Heart right ventricle (tissue), 16 donors: ENCODE results near the gene RBP5. TPM values are rescaled to one million over a fixed set of nuclear protein-coding genes. Genes with fewer than 3 reads are reported as not detected.

Experiments used
- ATAC-seq, 8 donors: fragments of 200-7000 bp; cut with Tn5 transposase; one replicate each; pipeline ENCODE4 v1.9.1; 2020; ENCODE audit warnings: mild to moderate bottlenecking in 8 of 8, moderate library complexity in 8 of 8, moderate number of reproducible peaks in 1 of 8
- DNase-seq, 2 donors: peaks; one replicate each; pipeline ENCODE4 v3.0.0-alpha.2; 2020
- H3K27ac ChIP-seq, 10 donors: fragments of 200-600 bp; sonication (generic) in 2 of 10; one replicate each; pipeline versions ENCODE4 v1.5.0 to v1.8.0; 2020 to 2022; ENCODE audit warnings: mild to moderate bottlenecking in 3 of 10
- H3K27me3 ChIP-seq, 7 donors: fragments of 200-600 bp; one replicate each; pipeline ENCODE4 v1.8.0; 2021 to 2022; ENCODE audit warnings: mild to moderate bottlenecking in 2 of 7
- H3K36me3 ChIP-seq, 9 donors: fragments of 200-600 bp; sonication (generic) in 1 of 9; one replicate each; pipeline versions ENCODE4 v1.5.0 to v1.8.0; 2020 to 2022; ENCODE audit warnings: mild to moderate bottlenecking in 2 of 9
- H3K4me1 ChIP-seq, 9 donors: fragments of 200-600 bp; sonication (generic) in 1 of 9; one replicate each; pipeline versions ENCODE4 v1.5.0 to v1.8.0; 2020 to 2022; ENCODE audit warnings: mild to moderate bottlenecking in 4 of 9
- H3K4me3 ChIP-seq, 10 donors: fragments of 200-600 bp; sonication (generic) in 2 of 10; one replicate each; pipeline versions ENCODE4 v1.5.0 to v1.8.0; 2020 to 2022; ENCODE audit warnings: mild to moderate bottlenecking in 7 of 10, moderate library complexity in 2 of 10
- H3K9me3 ChIP-seq, 11 donors: fragments of 200-600 bp in 10 of 11; sonication (generic) in 2 of 11; one replicate each; pipeline versions ENCODE4 v1.5.0 to v1.8.0; 2013 to 2022; ENCODE audit warnings: mild to moderate bottlenecking in 2 of 11, control low read depth in 1 of 11, moderate library complexity in 1 of 11
- WGBS, 2 donors: extraction: QIAGEN DNeasy Blood & Tissue Kit; methylation state at CpG; one replicate each; pipeline ENCODE4 v1.1.7; 2013; ENCODE audit warnings: inconsistent platforms in 1 of 2; 5-methylcytosine and 5-hydroxymethylcytosine counted together
- intact Hi-C, 10 donors: fragments of 100-400 bp; cut with DNase I; formaldehyde crosslinking; loops; one replicate each; pipeline versions ENCODE4 v1.11.1 to v1.14.2; 2022
- polyA plus RNA-seq, 2 donors: library from polyadenylated mRNA; stranded (reverse); fragments of 200-250 nt; gene quantifications; one replicate each; pipeline ENCODE4 v1.2.3, GENCODE V29; 2013
- total RNA-seq, 10 donors: library from RNA; stranded (reverse); fragmentation: NEBNext Ultra II Directional in 3 of 10; extraction: Animal tissue kit (Norgen Biotek cat#: 25700) in 3 of 10; gene quantifications; one replicate each; pipeline versions ENCODE4 v1.2.1 to v1.2.4, GENCODE V29; 2021 to 2023
- TF ChIP-seq, protein P1 (sequence below), 9 donors: fragments of 200-600 bp; sonication (generic) in 2 of 9; IDR thresholded peaks; one replicate each; pipeline versions ENCODE4 v1.5.0 to v1.8.0; 2021 to 2022; ENCODE audit warnings: antibody characterized with exemption in 9 of 9, mild to moderate bottlenecking in 5 of 9, moderate library complexity in 1 of 9
- donor health status: Arrhythmogenic right ventricular cardiomyopathy.
- donor health status: ischemic (EF 13 %, LVEDD 7.1; RV severe dilation, severe dysfunction).
- donor health status: healthy with polysubstance abuse.
- donor health status: DM: no; HTN: yes; CAD: no.
- donor health status: DM: no; HTN: no; CAD: no.
- donor health status: ischemic (EF 25% LVEDD 6.9; RV normal size, moderate dysfunction).
- donor health status: ischemic (EF 25% LVEDD 5.7; RV mildly dilated, moderate dysfunction).
- donor health status: healthy.
- donor health status: DM: yes; HTN: yes; CAD: no.
- donor health status: Ischemic cardiomyopathy.
- donor health status: ischemic (EF 35%, LVEDD 5.7; RV mildly dilated, moderate dysfunction).
- donor health status: nonischemic (EF 11% LVEDD 7.7; RV severe dilation, severe dysfunction).
- donor health status: DM: yes; HTN: yes; CAD: no.
- donor health status: PGD.
- donor health status: ischemic (EF 29% LVEDD 5.4; RV normal size, mild dysfunction).
- donor health status: nonischemic (EF 23%, LVEDD 6.1; RV moderate dilation, normal function).

RBP5 gene
- total and polyA plus RNA-seq, 12 donors = 0.34 to 3.2 (median 0.64) TPM; not detected in 6

DNA sequence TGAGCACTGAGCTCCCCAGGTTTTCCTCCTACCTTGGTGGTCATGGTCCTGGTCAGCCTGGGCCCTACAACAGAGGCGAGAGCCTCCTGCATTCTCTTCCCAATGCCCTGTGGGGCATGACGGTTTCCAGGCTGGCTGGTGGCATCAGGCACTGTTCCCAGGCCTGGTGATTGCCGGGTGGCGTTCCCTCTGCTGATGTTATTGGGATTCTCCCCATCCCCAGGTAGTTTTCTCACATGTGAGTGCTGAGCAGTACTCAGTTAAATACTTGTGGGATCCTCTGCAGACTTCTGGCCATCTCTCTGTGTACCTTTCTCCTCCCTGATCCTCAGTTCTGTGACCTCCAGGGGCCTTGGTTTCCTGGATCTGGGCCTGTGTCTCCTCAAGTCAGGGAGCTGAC lies 52.2 kb downstream of the RBP5 start:
- peaks cover 0 to 15% (median 0%) of the 10 kb centered on the region in 9 donors for H3K36me3 ChIP-seq
- no peaks in the 10 kb centered on the region for H3K9me3 ChIP-seq
- no peak for DNase-seq
- H3K4me3 ChIP-seq = no peak overlapping the region
- intact Hi-C loops = no loop called here
- 95 to 98% methylated on average over 4 of the region's 4 CpGs for WGBS, 2 donors
- TF ChIP-seq, protein P1, sequence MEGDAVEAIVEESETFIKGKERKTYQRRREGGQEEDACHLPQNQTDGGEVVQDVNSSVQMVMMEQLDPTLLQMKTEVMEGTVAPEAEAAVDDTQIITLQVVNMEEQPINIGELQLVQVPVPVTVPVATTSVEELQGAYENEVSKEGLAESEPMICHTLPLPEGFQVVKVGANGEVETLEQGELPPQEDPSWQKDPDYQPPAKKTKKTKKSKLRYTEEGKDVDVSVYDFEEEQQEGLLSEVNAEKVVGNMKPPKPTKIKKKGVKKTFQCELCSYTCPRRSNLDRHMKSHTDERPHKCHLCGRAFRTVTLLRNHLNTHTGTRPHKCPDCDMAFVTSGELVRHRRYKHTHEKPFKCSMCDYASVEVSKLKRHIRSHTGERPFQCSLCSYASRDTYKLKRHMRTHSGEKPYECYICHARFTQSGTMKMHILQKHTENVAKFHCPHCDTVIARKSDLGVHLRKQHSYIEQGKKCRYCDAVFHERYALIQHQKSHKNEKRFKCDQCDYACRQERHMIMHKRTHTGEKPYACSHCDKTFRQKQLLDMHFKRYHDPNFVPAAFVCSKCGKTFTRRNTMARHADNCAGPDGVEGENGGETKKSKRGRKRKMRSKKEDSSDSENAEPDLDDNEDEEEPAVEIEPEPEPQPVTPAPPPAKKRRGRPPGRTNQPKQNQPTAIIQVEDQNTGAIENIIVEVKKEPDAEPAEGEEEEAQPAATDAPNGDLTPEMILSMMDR (IDR thresholded peaks at IDR 0.05) = no peak
- H3K27ac ChIP-seq = no peak overlapping the region
- peaks cover 0 to 13% (median 0%) of the 10 kb centered on the region in 9 donors for H3K4me1 ChIP-seq
- no peak for ATAC-seq
- no peaks in the 10 kb centered on the region for H3K27me3 ChIP-seq

DNA sequence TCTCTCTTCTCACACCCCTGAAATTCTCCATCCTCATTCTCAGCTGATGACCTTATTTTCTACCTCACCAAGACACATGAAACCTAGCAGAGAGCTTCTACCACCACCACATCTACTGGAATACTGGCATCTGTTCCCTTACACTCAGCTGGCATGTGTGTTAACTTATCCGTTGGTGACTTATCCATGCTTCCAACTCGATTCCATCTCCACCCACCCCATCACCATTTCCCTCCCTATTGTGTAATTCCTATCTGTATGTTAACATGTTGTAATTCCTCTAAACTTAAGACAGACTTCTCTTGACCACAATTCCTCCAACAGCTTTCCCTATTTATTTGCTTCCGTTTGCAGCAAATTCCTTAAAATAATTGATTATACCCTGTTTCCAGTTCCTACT lies 52.8 kb downstream of the RBP5 start:
- ATAC-seq (peak in 1 of 8 donors; percentile 24), DNase-seq (no peak)
- Histone ChIP-seq H3K9me3 (no peaks in the 10 kb centered on the region), H3K27me3 (no peaks in the 10 kb centered on the region), H3K27ac (no peak overlapping the region), H3K36me3 (peaks cover 0 to 9% (median 0%) of the 10 kb centered on the region in 9 donors), H3K4me3 (no peak overlapping the region), H3K4me1 (peaks cover 0 to 13% (median 0%) of the 10 kb centered on the region in 9 donors)
- TF ChIP-seq, protein P1 (IDR thresholded peaks at IDR 0.05) = no peak
- WGBS, 2 donors = 70 to 78% methylated on average over 3 of the region's 3 CpGs
- intact Hi-C loops = no loop called here

DNA sequence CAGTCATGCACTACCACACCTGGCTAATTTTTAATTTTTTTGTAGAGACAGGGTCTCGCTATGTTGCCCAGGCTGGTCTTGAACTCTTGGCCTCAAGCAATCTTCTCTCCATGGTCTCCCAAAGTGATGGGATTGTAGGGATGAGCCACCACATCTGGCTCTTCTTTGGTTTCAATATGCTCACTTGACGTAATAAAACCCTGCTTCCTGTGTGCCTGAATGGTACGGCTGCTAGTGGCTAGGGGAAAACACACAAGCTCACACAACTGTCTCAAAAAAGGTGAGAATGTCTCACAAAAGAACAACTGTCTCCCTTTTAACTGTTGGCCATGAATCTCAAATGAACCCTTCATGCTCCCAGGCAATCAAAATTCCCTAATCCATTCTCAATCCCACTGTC lies 53.2 kb downstream of the RBP5 start:
- 82 to 84% methylated on average over 3 of the region's 3 CpGs for WGBS, 2 donors
- Histone ChIP-seq H3K9me3 (no peaks in the 10 kb centered on the region), H3K27ac (no peak overlapping the region), H3K27me3 (no peaks in the 10 kb centered on the region), H3K4me1 (peaks cover 0 to 13% (median 0%) of the 10 kb centered on the region in 9 donors), H3K4me3 (no peak overlapping the region), H3K36me3 (peaks cover 0 to 8% (median 2%) of the 10 kb centered on the region in 9 donors)
- DNase-seq = no peak
- no peak for ATAC-seq
- intact Hi-C loops = no loop called here
- TF ChIP-seq, protein P1 (IDR thresholded peaks at IDR 0.05) = no peak

DNA sequence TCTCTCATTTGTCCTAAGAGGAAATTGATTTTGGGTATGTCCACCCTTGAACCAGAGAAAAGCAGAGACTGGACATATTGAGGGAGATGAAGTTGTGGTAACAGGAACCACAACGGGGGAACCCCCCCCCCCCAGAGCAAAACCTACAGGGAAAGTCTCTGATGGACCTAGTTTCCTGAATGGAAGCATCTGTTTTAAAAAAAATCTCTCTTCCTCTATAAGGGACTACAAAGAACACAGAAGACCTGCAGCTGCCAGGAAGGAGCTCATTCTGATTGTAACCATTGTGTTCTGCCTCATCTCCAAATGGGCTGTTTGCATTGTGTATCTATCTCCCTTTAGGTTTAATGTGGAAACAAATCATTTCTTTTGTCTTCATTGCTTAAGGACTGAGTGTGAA lies 54.7 kb downstream of the RBP5 start:
- WGBS, 2 donors = 43 to 54% methylated on average over 1 of the region's 1 CpG
- H3K9me3 ChIP-seq = no peaks in the 10 kb centered on the region
- no peaks in the 10 kb centered on the region for H3K27me3 ChIP-seq
- no peak for DNase-seq
- H3K36me3 ChIP-seq = peaks cover 0 to 16% (median 0%) of the 10 kb centered on the region in 9 donors
- no peak overlapping the region for H3K4me3 ChIP-seq
- H3K4me1 ChIP-seq = peaks cover 0 to 10% (median 6%) of the 10 kb centered on the region in 9 donors
- TF ChIP-seq, protein P1 (IDR thresholded peaks at IDR 0.05) = no peak
- no peak overlapping the region for H3K27ac ChIP-seq
- intact Hi-C loops = no loop called here
- no peak for ATAC-seq

Other genes starting within 250 kb of the RBP5 start
- 10 to 100 TPM in 6 of 10 donors, 1 to 10 TPM in 4; 6.5 to 16.1 (median 11.0) TPM for gene LRRC23, start 224.1 kb downstream of the RBP5 start, total RNA-seq
- 10 to 100 TPM; 12.6 to 16.6 TPM for gene LRRC23, start 224.1 kb downstream of the RBP5 start, polyA plus RNA-seq
- gene ENO2, start 214.3 kb downstream of the RBP5 start, total RNA-seq = 10 to 100 TPM in 8 of 10 donors, 1 to 10 TPM in 2; 6.3 to 68.4 (median 14.4) TPM
- 10 to 100 TPM; 19.2 to 19.3 TPM for gene ENO2, start 214.3 kb downstream of the RBP5 start, polyA plus RNA-seq
- 10 to 100 TPM; 54.7 to 96.7 (median 65.8) TPM for gene ATN1, start 200.9 kb downstream of the RBP5 start, total RNA-seq
- 10 to 100 TPM; 48.7 to 92.5 TPM for gene ATN1, start 200.9 kb downstream of the RBP5 start, polyA plus RNA-seq
- gene RNU7-1, start 185.1 kb downstream of the RBP5 start, total RNA-seq = not detected
- not detected for gene RNU7-1, start 185.1 kb downstream of the RBP5 start, polyA plus RNA-seq
- 100 to 1,000 TPM; 134 to 213 (median 167) TPM for gene C12orf57, start 184.9 kb downstream of the RBP5 start, total RNA-seq
- 100 to 1,000 TPM; 182 to 654 TPM for gene C12orf57, start 184.9 kb downstream of the RBP5 start, polyA plus RNA-seq
- gene PTPN6, start 177.5 kb downstream of the RBP5 start, total RNA-seq = 10 to 100 TPM in 2 of 10 donors, 1 to 10 TPM in 8; 2.9 to 32.5 (median 5.3) TPM
- 10 to 100 TPM in 1 of 2 donors, 1 to 10 TPM in 1; 8.1 to 12.1 TPM for gene PTPN6, start 177.5 kb downstream of the RBP5 start, polyA plus RNA-seq
- gene PHB2, start 158.2 kb downstream of the RBP5 start, total RNA-seq = 100 to 1,000 TPM; 139 to 203 (median 160) TPM
- 100 to 1,000 TPM; 102 to 178 TPM for gene PHB2, start 158.2 kb downstream of the RBP5 start, polyA plus RNA-seq
- 10 to 100 TPM; 33.5 to 42.1 (median 38.3) TPM for gene EMG1, start 158.0 kb downstream of the RBP5 start, total RNA-seq
- 10 to 100 TPM; 13.8 to 31.4 TPM for gene EMG1, start 158.0 kb downstream of the RBP5 start, polyA plus RNA-seq
- gene LPCAT3, start 110.4 kb downstream of the RBP5 start, total RNA-seq = 10 to 100 TPM; 19.9 to 65.8 (median 34.1) TPM
- gene LPCAT3, start 110.4 kb downstream of the RBP5 start, polyA plus RNA-seq = 10 to 100 TPM; 36.4 to 41.2 TPM
- gene C1S, start 68.2 kb downstream of the RBP5 start, total RNA-seq = 100 to 1,000 TPM in 3 of 10 donors, 10 to 100 TPM in 7; 25.1 to 151 (median 51.6) TPM
- gene C1S, start 68.2 kb downstream of the RBP5 start, polyA plus RNA-seq = 10 to 100 TPM; 53.4 to 64.9 TPM
- 100 to 1,000 TPM in 4 of 10 donors, 10 to 100 TPM in 6; 19.9 to 238 (median 59.0) TPM for gene C1R, start 36.4 kb downstream of the RBP5 start, total RNA-seq
- 100 to 1,000 TPM in 1 of 2 donors, 10 to 100 TPM in 1; 73.0 to 209 TPM for gene C1R, start 36.4 kb downstream of the RBP5 start, polyA plus RNA-seq
- gene C1RL, start 19.7 kb downstream of the RBP5 start, total RNA-seq = 10 to 100 TPM in 3 of 10 donors, 1 to 10 TPM in 7; 4.5 to 24.9 (median 7.5) TPM
- gene C1RL, start 19.7 kb downstream of the RBP5 start, polyA plus RNA-seq = 10 to 100 TPM in 1 of 2 donors, 1 to 10 TPM in 1; 8.3 to 22.3 TPM
- gene CLSTN3, start 1.5 kb upstream of the RBP5 start, total RNA-seq = 10 to 100 TPM in 2 of 10 donors, 1 to 10 TPM in 8; 3.7 to 16.8 (median 6.0) TPM
- 1 to 10 TPM; 3.9 to 6.8 TPM for gene CLSTN3, start 1.5 kb upstream of the RBP5 start, polyA plus RNA-seq
- 10 to 100 TPM; 21.8 to 35.2 (median 29.3) TPM for gene PEX5, start 60.8 kb upstream of the RBP5 start, total RNA-seq
- gene PEX5, start 60.8 kb upstream of the RBP5 start, polyA plus RNA-seq = 10 to 100 TPM in 1 of 2 donors, 1 to 10 TPM in 1; 9.7 to 25.0 TPM
- not detected for gene ACSM4, start 175.2 kb upstream of the RBP5 start, total RNA-seq
- gene ACSM4, start 175.2 kb upstream of the RBP5 start, polyA plus RNA-seq = not detected